Jurkat, Clone E6-1 (cell line): ENCODE data around the gene NIBAN1.
A peak's percentile ranks its signal among the peaks of the same experiment; 100 is the strongest.

Source experiments
- DNase-seq: peaks from one replicate; pipeline ENCODE4 v3.0.0-alpha.2; 2011; ENCODE audit warnings: low read depth, low spot score
- H3K4me3 ChIP-seq: 2 replicates; pipeline ENCODE4 v1.5.1; 2011; ENCODE audit warnings: mild to moderate bottlenecking, low read length, control low read depth, moderate library complexity

Gene NIBAN1

GRCh38 chr1:184950227-184950626 is 24.1 kb downstream of the NIBAN1 start:
- no peak overlapping the region for H3K4me3 ChIP-seq

GRCh38 chr1:184947497-184948256 is 26.6 kb downstream of the NIBAN1 start:
- DNase-seq, result no peak
- no peak overlapping the region for H3K4me3 ChIP-seq

More at GRCh38 chr1:184950227-184950626, 24.1 kb downstream of the NIBAN1 start:
- DNase-seq, result no peak

- DNase-seq, result no peak
Observed at GRCh38 chr1:184945678-184946412, 28.5 kb downstream of the NIBAN1 start.

GRCh38 chr1:184945029-184945428 is 29.3 kb downstream of the NIBAN1 start:
- DNase-seq, result no peak
- H3K4me3 ChIP-seq, result no peak overlapping the region

More at GRCh38 chr1:184945678-184946412, 28.5 kb downstream of the NIBAN1 start:
- no peak overlapping the region for H3K4me3 ChIP-seq

- no peak for DNase-seq
- H3K4me3 ChIP-seq, result no peak overlapping the region
Observed at GRCh38 chr1:184943998-184944397, 30.3 kb downstream of the NIBAN1 start.

GRCh38 chr1:184941735-184942134 is 32.6 kb downstream of the NIBAN1 start:
- no peak for DNase-seq
- H3K4me3 ChIP-seq, result no peak overlapping the region

GRCh38 chr1:184941410-184941733 is 32.9 kb downstream of the NIBAN1 start:
- DNase-seq, result no peak
- H3K4me3 ChIP-seq, result no peak overlapping the region

GRCh38 chr1:184940694-184941409 is 33.5 kb downstream of the NIBAN1 start:
- H3K4me3 ChIP-seq, result no peak overlapping the region
- DNase-seq, result no peak

- no peak overlapping the region for H3K4me3 ChIP-seq
- DNase-seq, result no peak
Observed at GRCh38 chr1:184940226-184940625, 34.1 kb downstream of the NIBAN1 start.

- no peak for DNase-seq
- no peak overlapping the region for H3K4me3 ChIP-seq
Observed at GRCh38 chr1:184937729-184938128, 36.6 kb downstream of the NIBAN1 start.

GRCh38 chr1:184935920-184936798 is 38.1 kb downstream of the NIBAN1 start:
- H3K4me3 ChIP-seq, result no peak overlapping the region
- no peak for DNase-seq

- DNase-seq, result no peak
- H3K4me3 ChIP-seq, result no peak overlapping the region
Observed at GRCh38 chr1:184933944-184934343, 40.4 kb downstream of the NIBAN1 start.

GRCh38 chr1:184932319-184932718 is 42.0 kb downstream of the NIBAN1 start:
- H3K4me3 ChIP-seq, result no peak overlapping the region
- DNase-seq, result no peak

GRCh38 chr1:184931566-184931965 is 42.7 kb downstream of the NIBAN1 start:
- DNase-seq, result no peak
- no peak overlapping the region for H3K4me3 ChIP-seq

GRCh38 chr1:184930645-184931044 is 43.7 kb downstream of the NIBAN1 start:
- H3K4me3 ChIP-seq, result no peak overlapping the region
- peak; percentile 33 for DNase-seq

GRCh38 chr1:184930232-184930631 is 44.1 kb downstream of the NIBAN1 start:
- DNase-seq, result no peak
- no peak overlapping the region for H3K4me3 ChIP-seq

GRCh38 chr1:184929711-184930202 is 44.6 kb downstream of the NIBAN1 start:
- no peak overlapping the region for H3K4me3 ChIP-seq
- DNase-seq, result no peak

- no peak overlapping the region for H3K4me3 ChIP-seq
- no peak for DNase-seq
Observed at GRCh38 chr1:184928394-184928793, 45.9 kb downstream of the NIBAN1 start.
